ACC112 (cell line): ENCODE results near the gene SPI1.

Experiments
- H2AFZ ChIP-seq: fragments of 200-600 bp; sonication (generic); one replicate; pipeline ENCODE4 v1.6.0; 2017; ENCODE audit warnings: antibody characterized with exemption, low read length; ENCODE audit not compliant: unreplicated experiment
- H3K27ac ChIP-seq: fragments of 200-600 bp; sonication (generic); 2 replicates; pipeline ENCODE4 v1.5.1; 2014; ENCODE audit warnings: low read depth, mild to moderate bottlenecking, antibody characterized with exemption, low read length, moderate library complexity
- H3K27me3 ChIP-seq: fragments of 200-600 bp; sonication (generic); 2 replicates; pipeline ENCODE4 v1.6.1; 2014; ENCODE audit warnings: mild to moderate bottlenecking, antibody characterized with exemption, low read length, moderate library complexity, mixed read lengths; ENCODE audit not compliant: insufficient read depth
- H3K36me3 ChIP-seq: fragments of 200-600 bp; sonication (generic); 2 replicates; pipeline ENCODE4 v1.6.1; 2016; ENCODE audit warnings: mild to moderate bottlenecking, antibody characterized with exemption, low read length, moderate library complexity, mixed read lengths; ENCODE audit not compliant: insufficient read depth
- H3K4me1 ChIP-seq: fragments of 200-600 bp; sonication (generic); one replicate; pipeline ENCODE4 v1.6.1; 2016; ENCODE audit warnings: low read length, mixed read lengths; ENCODE audit not compliant: insufficient read depth, unreplicated experiment, control insufficient read depth
- H3K4me3 ChIP-seq: fragments of 200-600 bp; sonication (generic); 2 replicates; pipeline ENCODE4 v1.5.1; 2014; ENCODE audit warnings: mild to moderate bottlenecking, low read depth, low read length
- H3K79me2 ChIP-seq: fragments of 200-600 bp; sonication (generic); one replicate; pipeline ENCODE4 v1.6.0; 2016; ENCODE audit warnings: low read length; ENCODE audit not compliant: control insufficient read depth, unreplicated experiment, insufficient read depth

The SPI1 gene

DNA sequence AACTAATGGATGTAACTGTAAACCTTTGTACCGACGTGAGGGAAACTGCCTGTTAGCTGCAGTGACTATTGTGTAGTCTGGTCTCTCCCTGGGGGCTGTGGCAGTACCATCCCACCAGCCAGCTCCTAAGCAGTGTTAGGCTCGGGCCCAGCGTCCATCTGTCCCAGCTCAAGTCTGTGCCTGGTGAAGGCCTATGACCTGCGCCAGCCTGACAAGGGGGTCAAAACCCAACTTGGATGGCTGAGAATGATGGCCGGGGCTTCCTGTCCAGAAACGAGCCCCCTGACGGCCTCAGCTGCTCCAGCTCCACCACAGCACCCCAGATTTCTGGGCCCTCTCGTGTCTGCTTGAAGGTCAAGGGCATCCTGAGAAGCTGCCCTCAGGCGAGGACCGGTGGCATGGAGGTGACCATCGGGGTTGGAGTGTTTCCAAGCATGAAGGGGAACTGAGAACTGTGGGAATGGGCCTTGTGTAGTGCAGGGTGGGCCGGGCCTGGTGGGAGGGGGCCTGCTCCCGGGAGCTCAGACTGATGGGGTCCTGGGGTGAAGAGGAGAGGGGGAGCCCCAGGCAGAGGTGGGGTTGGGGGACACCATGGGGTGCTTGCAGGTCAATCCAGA lies 14.3 kb upstream of the SPI1 start:
- H2AFZ ChIP-seq, result no peak overlapping the region
- no peak overlapping the region for H3K4me3 ChIP-seq
- H3K27ac ChIP-seq, result no peak overlapping the region
- H3K4me1 ChIP-seq, result peaks cover 15% of the 10 kb centered on the region
- no peaks in the 10 kb centered on the region for H3K36me3 ChIP-seq
- no peaks in the 10 kb centered on the region for H3K79me2 ChIP-seq
- H3K27me3 ChIP-seq, result no peaks in the 10 kb centered on the region

DNA sequence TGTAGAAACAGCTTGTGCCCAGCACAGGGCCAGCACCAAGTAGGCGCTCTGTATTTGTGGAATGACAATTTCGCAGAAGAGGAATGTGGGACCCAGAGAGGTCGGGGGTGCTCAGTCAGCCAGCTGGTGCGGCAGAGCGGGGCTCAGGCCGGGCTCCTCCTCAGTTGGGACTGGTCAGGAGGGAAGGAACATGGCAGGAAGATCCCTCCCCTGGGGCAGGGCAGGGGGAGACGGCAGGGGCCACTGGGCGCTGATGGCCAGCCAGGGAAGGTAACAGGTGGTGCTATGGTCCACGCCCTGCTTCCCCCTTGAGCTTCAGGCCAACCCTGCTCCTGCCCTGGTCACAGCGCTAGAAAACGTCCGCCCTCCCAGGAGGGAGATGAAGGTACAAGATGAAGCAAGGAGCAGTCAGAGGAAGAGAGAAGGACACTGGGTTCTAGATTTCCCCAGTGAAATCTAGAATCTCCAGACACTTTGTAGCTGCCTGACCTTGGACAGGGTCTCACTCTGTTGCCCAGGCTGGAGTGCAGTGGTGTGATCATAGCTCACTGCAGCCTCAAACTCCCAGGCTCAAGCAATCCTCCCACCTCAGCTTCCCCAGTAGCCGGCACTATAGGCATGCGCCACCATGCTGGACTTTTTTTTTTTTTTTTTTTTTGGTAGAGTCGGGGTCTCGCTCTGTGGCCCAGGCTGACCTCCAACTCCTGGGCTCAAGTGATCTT lies 13.5 kb upstream of the SPI1 start:
- Histone ChIP-seq H3K36me3 (no peaks in the 10 kb centered on the region), H3K27me3 (no peaks in the 10 kb centered on the region), H3K4me3 (no peak overlapping the region), H3K79me2 (no peaks in the 10 kb centered on the region), H2AFZ (no peak overlapping the region), H3K27ac (no peak overlapping the region), H3K4me1 (peaks cover 15% of the 10 kb centered on the region)

- Histone ChIP-seq H3K27me3 (no peaks in the 10 kb centered on the region), H2AFZ (no peak overlapping the region), H3K4me1 (peaks cover 15% of the 10 kb centered on the region), H3K79me2 (no peaks in the 10 kb centered on the region), H3K36me3 (no peaks in the 10 kb centered on the region), H3K27ac (no peak overlapping the region), H3K4me3 (no peak overlapping the region)
These were observed 12.8 kb upstream of the SPI1 start for GRCh38 chr11:47391077-47391583.

DNA sequence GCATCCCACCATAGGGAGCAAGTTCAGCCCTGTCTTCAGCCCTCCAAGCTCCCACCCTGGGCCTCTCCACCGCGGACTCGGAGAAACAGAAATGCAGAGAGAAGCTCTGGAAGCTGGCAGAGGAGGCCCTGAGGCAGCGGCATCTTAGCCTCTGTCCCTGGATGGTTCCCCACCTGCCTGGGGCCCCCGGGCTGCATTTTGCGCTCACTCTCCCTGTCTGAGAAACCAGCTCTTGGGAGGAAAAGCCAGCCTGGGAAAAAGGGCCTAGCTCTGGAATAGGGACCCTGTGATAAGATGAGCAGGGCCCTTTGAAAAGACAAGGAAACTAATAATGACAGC lies 12.0 kb upstream of the SPI1 start:
- Histone ChIP-seq H3K4me1 (peaks cover 15% of the 10 kb centered on the region), H3K4me3 (no peak overlapping the region), H2AFZ (no peak overlapping the region), H3K79me2 (no peaks in the 10 kb centered on the region), H3K27me3 (no peaks in the 10 kb centered on the region), H3K27ac (no peak overlapping the region), H3K36me3 (no peaks in the 10 kb centered on the region)

- H3K36me3 ChIP-seq, result no peaks in the 10 kb centered on the region
- no peaks in the 10 kb centered on the region for H3K27me3 ChIP-seq
- peaks cover 15% of the 10 kb centered on the region for H3K4me1 ChIP-seq
- no peaks in the 10 kb centered on the region for H3K79me2 ChIP-seq
- no peak overlapping the region for H2AFZ ChIP-seq
- no peak overlapping the region for H3K4me3 ChIP-seq
- no peak overlapping the region for H3K27ac ChIP-seq
These were observed 11.5 kb upstream of the SPI1 start for GRCh38 chr11:47389577-47390421.

- no peak overlapping the region for H3K4me3 ChIP-seq
- H3K79me2 ChIP-seq, result no peaks in the 10 kb centered on the region
- no peaks in the 10 kb centered on the region for H3K36me3 ChIP-seq
- H3K27ac ChIP-seq, result no peak overlapping the region
- no peaks in the 10 kb centered on the region for H3K27me3 ChIP-seq
- no peak overlapping the region for H2AFZ ChIP-seq
- H3K4me1 ChIP-seq, result peaks cover 9% of the 10 kb centered on the region
These were observed 10.6 kb upstream of the SPI1 start for GRCh38 chr11:47388697-47389576.

DNA sequence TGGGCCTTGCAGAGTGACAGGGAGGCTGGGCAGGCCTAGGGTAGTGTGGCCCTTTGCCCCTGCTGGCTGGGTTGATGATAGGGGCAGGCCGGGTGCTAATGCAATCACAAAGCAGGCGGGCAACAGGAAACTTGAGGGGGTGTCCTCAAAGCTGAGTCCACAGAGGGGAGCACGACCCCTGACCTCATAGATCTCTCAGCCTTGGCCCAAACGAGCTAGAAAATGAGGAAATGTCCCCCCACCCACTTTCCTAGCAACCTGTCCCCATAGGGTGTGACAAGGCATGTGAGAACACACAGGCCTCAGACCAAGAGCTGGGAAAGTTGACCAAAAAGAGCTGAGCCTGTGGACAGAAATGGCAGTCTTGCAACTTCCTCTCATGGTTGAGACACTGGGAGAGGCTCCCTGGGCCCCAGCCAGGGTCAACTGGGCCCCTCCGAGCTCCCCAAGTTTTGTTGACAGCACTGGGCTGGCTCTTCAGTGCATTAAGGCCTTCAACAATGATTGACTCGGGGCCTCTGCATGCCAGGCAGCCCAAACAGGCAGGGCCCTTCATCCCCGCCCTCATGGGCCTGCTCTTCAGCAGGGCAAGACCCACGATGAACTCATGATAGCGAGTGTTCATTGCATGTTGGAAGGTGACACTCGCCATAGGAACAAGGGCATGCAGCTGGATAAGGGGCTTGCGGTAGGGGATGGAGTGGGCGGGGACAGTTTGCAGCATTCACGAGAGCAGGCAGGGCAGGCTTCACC lies 9.8 kb upstream of the SPI1 start:
- Histone ChIP-seq H3K4me3 (no peak overlapping the region), H3K36me3 (no peaks in the 10 kb centered on the region), H3K79me2 (no peaks in the 10 kb centered on the region), H3K27ac (no peak overlapping the region), H3K27me3 (no peaks in the 10 kb centered on the region), H3K4me1 (peaks cover under 1% of the 10 kb centered on the region), H2AFZ (no peak overlapping the region)

GRCh38 chr11:47384498-47384897 lies 6.2 kb upstream of the SPI1 start:
- Histone ChIP-seq H3K4me1 (no peaks in the 10 kb centered on the region), H3K4me3 (no peak overlapping the region), H3K27ac (no peak overlapping the region), H3K36me3 (no peaks in the 10 kb centered on the region), H3K79me2 (no peaks in the 10 kb centered on the region), H3K27me3 (no peaks in the 10 kb centered on the region), H2AFZ (no peak overlapping the region)

DNA sequence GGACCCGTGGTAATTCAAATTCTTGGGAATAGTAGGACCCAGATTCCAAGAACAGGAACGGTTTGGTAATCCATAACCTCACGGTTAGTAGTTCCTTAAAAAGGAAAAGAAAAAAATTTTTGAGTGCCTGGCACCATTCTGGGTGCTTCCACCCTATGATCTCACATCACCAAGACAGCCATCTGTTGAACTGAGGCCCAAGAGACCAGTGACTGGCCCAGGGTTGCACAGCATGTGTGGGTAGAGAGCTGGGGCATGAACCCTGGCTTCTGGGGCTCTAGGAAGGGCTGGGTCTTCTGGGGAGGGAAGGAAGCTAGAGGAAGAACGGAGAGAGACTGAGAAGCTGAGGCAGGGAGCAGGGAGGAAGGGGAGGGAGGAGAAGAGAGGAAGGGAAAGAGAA lies 4.7 kb upstream of the SPI1 start:
- Histone ChIP-seq H3K4me3 (no peak overlapping the region), H3K79me2 (no peaks in the 10 kb centered on the region), H3K27me3 (no peaks in the 10 kb centered on the region), H3K27ac (no peak overlapping the region), H2AFZ (no peak overlapping the region), H3K4me1 (no peaks in the 10 kb centered on the region), H3K36me3 (no peaks in the 10 kb centered on the region)

DNA sequence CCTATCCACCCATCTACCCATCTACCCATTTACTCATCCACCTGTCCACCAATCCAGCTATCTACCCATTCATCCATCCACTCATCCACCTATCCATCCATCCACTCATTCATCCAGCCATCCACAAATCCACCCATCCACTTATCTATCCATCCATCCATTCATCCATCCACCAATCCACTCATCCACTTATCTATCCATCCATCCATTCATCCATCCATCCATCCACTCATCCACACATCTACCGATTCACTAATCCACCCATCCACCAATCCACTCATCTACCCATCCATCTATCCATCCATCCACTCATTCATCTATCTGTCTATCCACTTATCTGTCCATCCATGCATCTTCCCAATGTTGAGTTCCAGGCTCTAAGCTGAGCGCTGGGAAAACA lies 1.7 kb upstream of the SPI1 start:
- no peaks in the 10 kb centered on the region for H3K36me3 ChIP-seq
- no peaks in the 10 kb centered on the region for H3K27me3 ChIP-seq
- H3K4me1 ChIP-seq, result no peaks in the 10 kb centered on the region
- no peak overlapping the region for H3K4me3 ChIP-seq
- no peak overlapping the region for H2AFZ ChIP-seq
- H3K27ac ChIP-seq, result no peak overlapping the region
- no peaks in the 10 kb centered on the region for H3K79me2 ChIP-seq
